ENCODE measurements around the gene TARM1. TPM values are rescaled to one million over a fixed set of nuclear protein-coding genes. Genes with fewer than 3 reads are reported as not detected.

Gene TARM1
- total and polyA plus RNA-seq, 2 donors (not counting 1 experiment from before 2014, with no cell fraction given): not detected

DNA sequence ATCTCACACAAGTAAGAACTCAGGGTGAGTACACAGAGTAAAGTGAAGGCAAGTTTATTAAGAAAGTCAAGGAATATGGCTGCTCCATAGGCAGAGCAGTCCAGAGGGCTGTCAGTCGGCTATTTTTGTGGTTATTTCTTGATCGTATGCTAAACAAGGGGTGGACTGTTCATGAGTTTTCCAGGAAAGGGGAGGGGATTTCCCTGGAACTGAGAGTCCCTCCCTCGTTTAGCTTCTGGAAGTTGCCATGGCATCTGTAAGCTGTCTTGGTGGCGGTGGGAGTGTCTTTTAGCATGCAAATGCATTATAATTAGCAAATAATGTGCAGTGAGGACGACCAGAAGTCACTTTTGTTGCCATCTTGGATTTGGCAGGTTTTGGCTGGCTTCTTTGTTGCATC is 11.7 kb downstream of the TARM1 start:
- peaks cover 0 to 25% (median 0%) of the 10 kb centered on the region in 3 donors for H3K9me3 ChIP-seq (ENCODE audit: control extremely low read depth in 1 of 3, control insufficient read depth in 2 of 3, insufficient read depth in 1 of 3, low read length in 2 of 3)
- H3K4me3 ChIP-seq (ENCODE audit: control extremely low read depth in 1 of 5, extremely low read depth in 1 of 5, insufficient read depth in 1 of 5, low read depth in 2 of 5, low read length in 4 of 5): no peak overlapping the region
- H3K27me3 ChIP-seq (replicated peaks in 1 of 4; ENCODE audit: control extremely low read depth in 1 of 4, control insufficient read depth in 3 of 4, insufficient read depth in 4 of 4, low read length in 3 of 4): no peaks in the 10 kb centered on the region
- intact Hi-C loops (cut with micrococcal nuclease): no loop called here
- no peak for DNase-seq
- no peak overlapping the region for H3K9ac ChIP-seq (ENCODE audit: low read length)
- ATAC-seq (ENCODE audit: low read depth): no peak
- H3K36me3 ChIP-seq (replicated peaks in 1 of 2; ENCODE audit: control extremely low read depth in 1 of 2, control insufficient read depth in 1 of 2, extremely low read depth in 1 of 2, insufficient read depth in 2 of 2, low read length in 1 of 2): no peaks in the 10 kb centered on the region
- H3K79me2 ChIP-seq (ENCODE audit: control insufficient read depth, insufficient read depth, low read length): no peaks in the 10 kb centered on the region
- no peak overlapping the region for H3K4me2 ChIP-seq (replicated peaks; ENCODE audit: low read depth, low read length, poor library complexity, severe bottlenecking)
- H4K20me1 ChIP-seq (ENCODE audit: control insufficient read depth, insufficient read depth, low read length, poor library complexity, severe bottlenecking): no peaks in the 10 kb centered on the region
- no peak overlapping the region for H2AFZ ChIP-seq (ENCODE audit: insufficient read depth, low read depth, low read length, poor library complexity, severe bottlenecking)
- no peaks in the 10 kb centered on the region for H3K4me1 ChIP-seq (ENCODE audit: control insufficient read depth in 2 of 2, insufficient read depth in 2 of 2, low read length in 2 of 2)
- H3K27ac ChIP-seq (ENCODE audit: low read length in 2 of 2): no peak overlapping the region
- ChIA-PET CTCF (no interaction called here), POLR2A (no interaction called here)
- H3K27ac Mint-ChIP-seq: no peak overlapping the region
- TF ChIP-seq, protein P1, sequence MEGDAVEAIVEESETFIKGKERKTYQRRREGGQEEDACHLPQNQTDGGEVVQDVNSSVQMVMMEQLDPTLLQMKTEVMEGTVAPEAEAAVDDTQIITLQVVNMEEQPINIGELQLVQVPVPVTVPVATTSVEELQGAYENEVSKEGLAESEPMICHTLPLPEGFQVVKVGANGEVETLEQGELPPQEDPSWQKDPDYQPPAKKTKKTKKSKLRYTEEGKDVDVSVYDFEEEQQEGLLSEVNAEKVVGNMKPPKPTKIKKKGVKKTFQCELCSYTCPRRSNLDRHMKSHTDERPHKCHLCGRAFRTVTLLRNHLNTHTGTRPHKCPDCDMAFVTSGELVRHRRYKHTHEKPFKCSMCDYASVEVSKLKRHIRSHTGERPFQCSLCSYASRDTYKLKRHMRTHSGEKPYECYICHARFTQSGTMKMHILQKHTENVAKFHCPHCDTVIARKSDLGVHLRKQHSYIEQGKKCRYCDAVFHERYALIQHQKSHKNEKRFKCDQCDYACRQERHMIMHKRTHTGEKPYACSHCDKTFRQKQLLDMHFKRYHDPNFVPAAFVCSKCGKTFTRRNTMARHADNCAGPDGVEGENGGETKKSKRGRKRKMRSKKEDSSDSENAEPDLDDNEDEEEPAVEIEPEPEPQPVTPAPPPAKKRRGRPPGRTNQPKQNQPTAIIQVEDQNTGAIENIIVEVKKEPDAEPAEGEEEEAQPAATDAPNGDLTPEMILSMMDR (IDR thresholded peaks at IDR 0.05): no peak
- TF ChIP-seq EZH2 (IDR thresholded peaks at IDR 0.05; ENCODE audit: borderline replicate concordance, insufficient read depth, low read depth, low read length, poor library complexity, severe bottlenecking): no peak
- no peak overlapping the region for H3K4me3 Mint-ChIP-seq
- no peaks in the 10 kb centered on the region for H3K9me3 Mint-ChIP-seq (ENCODE audit: insufficient read depth)
- peaks cover 8% of the 10 kb centered on the region for H3K27me3 Mint-ChIP-seq
- H3K4me1 Mint-ChIP-seq: no peaks in the 10 kb centered on the region
- 73% methylated on average over 5 of the region's 5 CpGs for WGBS (ENCODE audit: insufficient coverage)

DNA sequence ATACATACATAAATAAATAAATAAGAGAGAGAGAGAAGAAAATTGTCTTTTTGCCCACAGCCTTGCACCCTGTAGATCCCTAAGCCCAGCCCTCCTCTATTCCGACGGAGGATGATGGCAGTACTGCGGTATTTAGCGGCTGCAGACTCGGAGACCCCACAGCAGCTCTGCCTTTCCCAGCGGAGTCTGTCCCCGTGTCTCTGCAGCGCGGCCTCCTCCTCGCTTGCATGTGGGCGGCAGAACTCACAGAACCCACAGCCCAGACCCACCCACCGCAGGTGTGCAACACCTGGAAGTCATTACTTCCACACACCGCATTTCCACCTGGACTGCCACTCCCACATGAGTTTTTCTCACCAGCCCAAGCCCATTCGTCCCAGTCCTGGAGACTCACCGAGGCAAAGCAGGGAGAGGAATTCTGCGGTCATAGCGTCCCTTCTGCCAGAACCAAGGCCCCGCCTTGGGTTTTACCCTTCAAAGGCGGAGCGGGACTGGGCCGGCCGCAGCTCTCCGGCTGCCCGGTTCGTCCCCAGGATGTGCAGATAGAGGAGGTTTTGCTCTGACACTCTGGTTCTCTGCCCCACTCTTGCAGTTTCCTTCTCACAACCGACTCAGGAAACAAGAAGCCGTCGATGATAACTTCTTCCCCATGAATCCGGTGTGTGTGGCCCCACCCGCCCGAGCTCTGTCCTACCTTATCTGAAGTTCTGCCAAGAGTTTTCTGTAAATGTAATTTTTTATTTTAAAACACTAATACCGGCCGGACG is 17.6 kb downstream of the TARM1 start, which contains the start of gene VSTM1:
Gene VSTM1, minus strand, starts transcription at position 548 of the 767 bp plus-strand sequence. Its CDS starts 120 bp downstream, at position 428.
- Mint-ChIP-seq H3K4me3 (no peak within 1 kb of the TSS), H3K9me3 (ENCODE audit: insufficient read depth) (no peaks in the 10 kb centered on the region), H3K27me3 (peaks cover 15% of the 10 kb centered on the region), H3K27ac (no peak within 1 kb of the TSS), H3K4me1 (no peaks in the 10 kb centered on the region)
- no peak within 1 kb of the TSS for H3K4me3 ChIP-seq (ENCODE audit: control extremely low read depth in 1 of 5, extremely low read depth in 1 of 5, insufficient read depth in 1 of 5, low read depth in 2 of 5, low read length in 4 of 5)
- no peak within 1 kb of the TSS for H2AFZ ChIP-seq (ENCODE audit: insufficient read depth, low read depth, low read length, poor library complexity, severe bottlenecking)
- no peak within 1 kb of the TSS for H3K9ac ChIP-seq (ENCODE audit: low read length)
- ATAC-seq (ENCODE audit: low read depth): no peak
- H3K4me2 ChIP-seq (replicated peaks; ENCODE audit: low read depth, low read length, poor library complexity, severe bottlenecking): no peak within 1 kb of the TSS
- no peak for TF ChIP-seq EZH2 (IDR thresholded peaks at IDR 0.05; ENCODE audit: borderline replicate concordance, insufficient read depth, low read depth, low read length, poor library complexity, severe bottlenecking)
- TF ChIP-seq, protein P1 (IDR thresholded peaks at IDR 0.05): no peak
- no peaks in the 10 kb centered on the region for H4K20me1 ChIP-seq (ENCODE audit: control insufficient read depth, insufficient read depth, low read length, poor library complexity, severe bottlenecking)
- H3K27ac ChIP-seq (ENCODE audit: low read length in 2 of 2): no peak within 1 kb of the TSS
- 76% methylated on average over 19 of the region's 34 CpGs for WGBS (ENCODE audit: insufficient coverage)
- no peaks in the 10 kb centered on the region for H3K4me1 ChIP-seq (ENCODE audit: control insufficient read depth in 2 of 2, insufficient read depth in 2 of 2, low read length in 2 of 2)
- no peak for DNase-seq
- intact Hi-C loops (cut with micrococcal nuclease): no loop called here
- no peaks in the 10 kb centered on the region for H3K27me3 ChIP-seq (replicated peaks in 1 of 4; ENCODE audit: control extremely low read depth in 1 of 4, control insufficient read depth in 3 of 4, insufficient read depth in 4 of 4, low read length in 3 of 4)
- ChIA-PET CTCF (no interaction called here), POLR2A (no interaction called here)
- H3K9me3 ChIP-seq (ENCODE audit: control extremely low read depth in 1 of 3, control insufficient read depth in 2 of 3, insufficient read depth in 1 of 3, low read length in 2 of 3): peaks cover 0 to 23% (median 0%) of the 10 kb centered on the region in 3 donors
- H3K79me2 ChIP-seq (ENCODE audit: control insufficient read depth, insufficient read depth, low read length): no peaks in the 10 kb centered on the region
- H3K36me3 ChIP-seq (replicated peaks in 1 of 2; ENCODE audit: control extremely low read depth in 1 of 2, control insufficient read depth in 1 of 2, extremely low read depth in 1 of 2, insufficient read depth in 2 of 2, low read length in 1 of 2): no peaks in the 10 kb centered on the region
